GM19193 (cell line): ENCODE results near the gene ZNF750.

ENCODE experiments used
- POLR2A ChIP-seq: IDR thresholded peaks from 4 replicates; pipeline ENCODE4 v1.6.1; 2011; ENCODE audit not compliant: insufficient read depth, insufficient read length; ENCODE audit errors: extremely low read depth

Gene ZNF750

GRCh38 chr17:82839617-82840292 is at the start of gene ZNF750:
Gene ZNF750, minus strand, starts transcription at chr17:82840022. Its CDS starts 7,568 bp downstream, at chr17:82832454.
- TF ChIP-seq POLR2A, result no peak

GRCh38 chr17:82888583-82889495 is 49.0 kb upstream of the ZNF750 start:
- no peak for TF ChIP-seq POLR2A

- TF ChIP-seq POLR2A, result no peak
These were observed 47.7 kb upstream of the ZNF750 start for GRCh38 chr17:82887255-82888164.

GRCh38 chr17:82884970-82885353 is 45.1 kb upstream of the ZNF750 start:
- TF ChIP-seq POLR2A, result no peak

GRCh38 chr17:82884341-82884969 is 44.6 kb upstream of the ZNF750 start:
- peak; percentile 21 for TF ChIP-seq POLR2A

- TF ChIP-seq POLR2A, result no peak
These were observed 43.7 kb upstream of the ZNF750 start for GRCh38 chr17:82883419-82884031.

- TF ChIP-seq POLR2A, result no peak
These were observed 43.0 kb upstream of the ZNF750 start for GRCh38 chr17:82882715-82883418.

- no peak for TF ChIP-seq POLR2A
These were observed 42.3 kb upstream of the ZNF750 start for GRCh38 chr17:82881900-82882714.

- TF ChIP-seq POLR2A, result no peak
These were observed 41.6 kb upstream of the ZNF750 start for GRCh38 chr17:82881324-82881823.

GRCh38 chr17:82880620-82881323 is 41.0 kb upstream of the ZNF750 start:
- no peak for TF ChIP-seq POLR2A

GRCh38 chr17:82879241-82879640 is 39.4 kb upstream of the ZNF750 start:
- no peak for TF ChIP-seq POLR2A

- no peak for TF ChIP-seq POLR2A
These were observed 38.7 kb upstream of the ZNF750 start for GRCh38 chr17:82878527-82878926.
